Activated CD8-positive, alpha-beta T cell treated with anti-CD3 and anti-CD28 coated beads, Interleukin-2, amount 10 ng/mL, durations not matched to agents 7 days and 5 days (primary cell): ENCODE data around the gene BCAT1. TPM values are rescaled to one million over a fixed set of nuclear protein-coding genes. Genes with fewer than 3 reads are reported as not detected.
"Not testable (repeated sequence)": the region's sequence is repeated elsewhere in the genome, so short reads cannot be mapped to it uniquely, and the experiment has no call there.

Source experiments
- ATAC-seq: fragments of 150-1000 bp; cut with Tn5 transposase; one replicate; pipeline ENCODE4 v1.10.0; 2021; ENCODE audit warnings: moderate library complexity
- CTCF ChIA-PET: fragments of 350-600 bp; sonication (Branson Sonifier 250); formaldehyde crosslinking; loops from one replicate; lab custom pipeline; 2021; ENCODE audit warnings: antibody characterized with exemption; lab: Charles Lee
- POLR2A ChIA-PET: fragments of 350-600 bp; sonication (Branson Sonifier 250); formaldehyde crosslinking; loops from one replicate; lab custom pipeline; 2021; ENCODE audit warnings: antibody characterized with exemption; lab: Charles Lee
- DNase-seq: peaks from one replicate; pipeline ENCODE4 v3.0.0-alpha.2; 2020
- H3K27ac Mint-ChIP-seq: one replicate; pipeline ENCODE4 v1.8.0; 2021; ENCODE audit warnings: mild to moderate bottlenecking, mixed read lengths
- H3K27me3 Mint-ChIP-seq: one replicate; pipeline ENCODE4 v1.8.0; 2021; ENCODE audit warnings: low read depth, mixed read lengths
- H3K36me3 Mint-ChIP-seq: one replicate; pipeline ENCODE4 v1.8.0; 2021; ENCODE audit warnings: low read depth, mixed read lengths
- H3K4me1 Mint-ChIP-seq: one replicate; pipeline ENCODE4 v1.8.0; 2021; ENCODE audit warnings: low read depth, mixed read lengths
- H3K4me3 Mint-ChIP-seq: one replicate; pipeline ENCODE4 v1.8.0; 2021; ENCODE audit warnings: mild to moderate bottlenecking, mixed read lengths
- H3K9me3 Mint-ChIP-seq: one replicate; pipeline ENCODE4 v1.8.0; 2022; ENCODE audit warnings: mixed read lengths; ENCODE audit not compliant: insufficient read depth
- total RNA-seq, 2 experiments: library from RNA; stranded (reverse); gene quantifications; one replicate each; pipeline ENCODE4 v1.2.3, GENCODE V29; 2021

BCAT1 gene
- total RNA-seq, 2 experiments from 2014 or later = 19.7 to 24.1 TPM

- CTCF ChIA-PET = no interaction called here
- ATAC-seq = no peak
Measured at GRCh38 chr12:24921251-24922038, 27.5 kb downstream of the BCAT1 start.

GRCh38 chr12:24920141-24920540, 28.8 kb downstream of the BCAT1 start:
- Mint-ChIP-seq H3K9me3 (no peaks in the 10 kb centered on the region), H3K36me3 (peaks cover 2% of the 10 kb centered on the region), H3K27me3 (no peaks in the 10 kb centered on the region), H3K27ac (no peak overlapping the region), H3K4me3 (no peak overlapping the region), H3K4me1 (peaks cover 15% of the 10 kb centered on the region)
- ATAC-seq = no peak
- CTCF ChIA-PET = no interaction called here
- DNase-seq = no peak
- POLR2A ChIA-PET = no interaction called here

More at GRCh38 chr12:24921251-24922038, 27.5 kb downstream of the BCAT1 start:
- H3K4me3 Mint-ChIP-seq = no peak overlapping the region
- DNase-seq = no peak
- H3K4me1 Mint-ChIP-seq = peaks cover 15% of the 10 kb centered on the region
- H3K27me3 Mint-ChIP-seq = no peaks in the 10 kb centered on the region
- peaks cover 2% of the 10 kb centered on the region for H3K36me3 Mint-ChIP-seq
- H3K9me3 Mint-ChIP-seq = no peaks in the 10 kb centered on the region
- POLR2A ChIA-PET = no interaction called here
- no peak overlapping the region for H3K27ac Mint-ChIP-seq

GRCh38 chr12:24919346-24920001, 29.4 kb downstream of the BCAT1 start:
- Mint-ChIP-seq H3K4me3 (no peak overlapping the region), H3K36me3 (peaks cover 2% of the 10 kb centered on the region)

GRCh38 chr12:24918596-24918995, 30.3 kb downstream of the BCAT1 start:
- DNase-seq (no peak), ATAC-seq (no peak)
- Mint-ChIP-seq H3K9me3 (no peaks in the 10 kb centered on the region), H3K36me3 (peaks cover 2% of the 10 kb centered on the region), H3K4me1 (peaks cover 15% of the 10 kb centered on the region), H3K27ac (no peak overlapping the region), H3K4me3 (no peak overlapping the region), H3K27me3 (no peaks in the 10 kb centered on the region)
- POLR2A ChIA-PET = no interaction called here
- CTCF ChIA-PET = no interaction called here

More at GRCh38 chr12:24919346-24920001, 29.4 kb downstream of the BCAT1 start:
- DNase-seq = no peak
- Mint-ChIP-seq H3K4me1 (peaks cover 15% of the 10 kb centered on the region), H3K27ac (no peak overlapping the region), H3K9me3 (no peaks in the 10 kb centered on the region), H3K27me3 (no peaks in the 10 kb centered on the region)
- CTCF ChIA-PET = no interaction called here
- no peak for ATAC-seq
- POLR2A ChIA-PET = no interaction called here

GRCh38 chr12:24915501-24915900, 33.4 kb downstream of the BCAT1 start:
- ChIA-PET POLR2A (no interaction called here), CTCF (no interaction called here)
- H3K36me3 Mint-ChIP-seq = peaks cover 1% of the 10 kb centered on the region
- peaks cover 2% of the 10 kb centered on the region for H3K4me1 Mint-ChIP-seq
- no peak for ATAC-seq
- no peak overlapping the region for H3K27ac Mint-ChIP-seq
- no peak overlapping the region for H3K4me3 Mint-ChIP-seq
- no peaks in the 10 kb centered on the region for H3K9me3 Mint-ChIP-seq
- H3K27me3 Mint-ChIP-seq = no peaks in the 10 kb centered on the region
- no peak for DNase-seq

- Mint-ChIP-seq H3K4me3 (no peak overlapping the region), H3K27me3 (no peaks in the 10 kb centered on the region), H3K36me3 (no peaks in the 10 kb centered on the region), H3K9me3 (no peaks in the 10 kb centered on the region), H3K4me1 (no peaks in the 10 kb centered on the region), H3K27ac (no peak overlapping the region)
- ChIA-PET POLR2A (no interaction called here), CTCF (interaction anchor here (0.6 kb wide), 1 partner anchor 15 kb away, joined by 3 read pairs; no protein-coding TSS in a partner anchor)
- ATAC-seq = no peak
- no peak for DNase-seq
Measured at GRCh38 chr12:24913953-24914352, 34.9 kb downstream of the BCAT1 start.

- Mint-ChIP-seq H3K27me3 (no peaks in the 10 kb centered on the region), H3K4me1 (no peaks in the 10 kb centered on the region), H3K4me3 (no peak overlapping the region)
Measured at GRCh38 chr12:24913130-24913529, 35.8 kb downstream of the BCAT1 start.

GRCh38 chr12:24911271-24911791, 37.6 kb downstream of the BCAT1 start:
- H3K36me3 Mint-ChIP-seq = no peaks in the 10 kb centered on the region
- H3K27ac Mint-ChIP-seq = no peak overlapping the region
- ATAC-seq (no peak), DNase-seq (no peak)
- ChIA-PET CTCF (no interaction called here), POLR2A (no interaction called here)
- H3K27me3 Mint-ChIP-seq = no peaks in the 10 kb centered on the region
- no peaks in the 10 kb centered on the region for H3K9me3 Mint-ChIP-seq
- H3K4me1 Mint-ChIP-seq = no peaks in the 10 kb centered on the region
- no peak overlapping the region for H3K4me3 Mint-ChIP-seq

More at GRCh38 chr12:24913130-24913529, 35.8 kb downstream of the BCAT1 start:
- ChIA-PET POLR2A (no interaction called here), CTCF (no interaction called here)
- Mint-ChIP-seq H3K9me3 (no peaks in the 10 kb centered on the region), H3K36me3 (no peaks in the 10 kb centered on the region), H3K27ac (no peak overlapping the region)
- DNase-seq = no peak
- no peak for ATAC-seq

GRCh38 chr12:24910192-24910591, 38.7 kb downstream of the BCAT1 start:
- DNase-seq, CTCF ChIA-PET, H3K4me3 Mint-ChIP-seq, H3K27ac Mint-ChIP-seq, H3K9me3 Mint-ChIP-seq, POLR2A ChIA-PET, H3K4me1 Mint-ChIP-seq, ATAC-seq, H3K36me3 Mint-ChIP-seq, H3K27me3 Mint-ChIP-seq: not testable (repeated sequence)

- Mint-ChIP-seq H3K4me1 (no peaks in the 10 kb centered on the region), H3K36me3 (no peaks in the 10 kb centered on the region), H3K27me3 (no peaks in the 10 kb centered on the region), H3K9me3 (no peaks in the 10 kb centered on the region), H3K4me3 (no peak overlapping the region), H3K27ac (no peak overlapping the region)
- DNase-seq = no peak
- CTCF ChIA-PET = interaction anchor here (1.3 kb wide), 1 partner anchor 83 kb away, joined by 3 read pairs; no protein-coding TSS in a partner anchor
- POLR2A ChIA-PET = no interaction called here
- no peak for ATAC-seq
Measured at GRCh38 chr12:24909667-24910066, 39.2 kb downstream of the BCAT1 start.

- Mint-ChIP-seq H3K27ac (no peak overlapping the region), H3K36me3 (no peaks in the 10 kb centered on the region), H3K4me3 (no peak overlapping the region), H3K9me3 (no peaks in the 10 kb centered on the region), H3K27me3 (peaks cover 2% of the 10 kb centered on the region), H3K4me1 (peaks cover 11% of the 10 kb centered on the region)
- CTCF ChIA-PET = no interaction called here
- DNase-seq (no peak), ATAC-seq (no peak)
- POLR2A ChIA-PET = no interaction called here
Measured at GRCh38 chr12:24907464-24907863, 41.4 kb downstream of the BCAT1 start.

GRCh38 chr12:24906141-24906540, 42.8 kb downstream of the BCAT1 start:
- ChIA-PET POLR2A (no interaction called here), CTCF (interaction anchor here (0.6 kb wide), 1 partner anchor 40 kb away, joined by 3 read pairs; no protein-coding TSS in a partner anchor)
- Mint-ChIP-seq H3K9me3 (no peaks in the 10 kb centered on the region), H3K4me3 (no peak overlapping the region), H3K36me3 (no peaks in the 10 kb centered on the region), H3K27ac (no peak overlapping the region), H3K4me1 (peaks cover 24% of the 10 kb centered on the region), H3K27me3 (peaks cover 2% of the 10 kb centered on the region)
- DNase-seq (no peak), ATAC-seq (no peak)
